Endometrium (tissue), 2 donors: ENCODE data around the gene PLVAP.
A peak's percentile ranks its signal among the peaks of the same experiment; 100 is the strongest.

Experiments used
- FAIRE-seq: peaks from 2 replicates; lab custom pipeline; 2012; peaks lifted over from hg19 to GRCh38; lab: Jason Lieb, UNC
- donor health status: control.
- donor health status: control.

PLVAP gene, protein sequence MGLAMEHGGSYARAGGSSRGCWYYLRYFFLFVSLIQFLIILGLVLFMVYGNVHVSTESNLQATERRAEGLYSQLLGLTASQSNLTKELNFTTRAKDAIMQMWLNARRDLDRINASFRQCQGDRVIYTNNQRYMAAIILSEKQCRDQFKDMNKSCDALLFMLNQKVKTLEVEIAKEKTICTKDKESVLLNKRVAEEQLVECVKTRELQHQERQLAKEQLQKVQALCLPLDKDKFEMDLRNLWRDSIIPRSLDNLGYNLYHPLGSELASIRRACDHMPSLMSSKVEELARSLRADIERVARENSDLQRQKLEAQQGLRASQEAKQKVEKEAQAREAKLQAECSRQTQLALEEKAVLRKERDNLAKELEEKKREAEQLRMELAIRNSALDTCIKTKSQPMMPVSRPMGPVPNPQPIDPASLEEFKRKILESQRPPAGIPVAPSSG

DNA sequence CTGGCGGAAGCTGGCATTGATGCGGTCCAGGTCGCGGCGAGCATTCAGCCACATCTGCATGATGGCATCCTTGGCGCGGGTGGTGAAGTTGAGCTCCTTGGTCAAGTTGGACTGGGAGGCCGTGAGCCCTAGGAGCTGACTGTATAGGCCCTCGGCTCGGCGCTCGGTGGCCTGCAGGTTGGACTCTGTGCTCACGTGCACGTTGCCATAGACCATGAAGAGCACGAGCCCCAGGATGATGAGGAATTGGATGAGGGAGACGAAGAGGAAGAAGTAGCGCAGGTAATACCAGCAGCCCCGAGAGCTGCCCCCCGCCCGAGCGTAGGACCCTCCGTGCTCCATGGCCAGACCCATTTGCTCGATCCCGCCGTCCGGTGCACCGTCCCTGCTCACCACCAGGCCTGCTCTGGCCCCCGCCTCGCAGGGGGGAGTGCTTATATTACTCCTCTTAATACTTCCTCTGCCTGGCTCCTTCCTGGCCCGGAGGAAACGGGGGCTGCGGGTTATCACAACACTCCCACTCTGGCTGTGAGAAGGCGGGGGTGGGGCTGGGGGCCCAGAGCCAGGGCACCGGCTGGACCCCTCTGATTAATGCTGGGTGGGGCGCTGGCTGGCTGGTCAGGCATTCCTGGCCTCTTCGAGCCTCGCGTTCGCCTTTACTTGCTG lies at the start of gene PLVAP:
TSS of gene PLVAP (minus strand) at position 408 of the 666 bp plus-strand sequence. CDS start at position 354, 54 bp downstream.
- no peak for FAIRE-seq

GRCh38 chr19:17424743-17425365 lies 47.7 kb upstream of the PLVAP start:
- no peak for FAIRE-seq

DNA sequence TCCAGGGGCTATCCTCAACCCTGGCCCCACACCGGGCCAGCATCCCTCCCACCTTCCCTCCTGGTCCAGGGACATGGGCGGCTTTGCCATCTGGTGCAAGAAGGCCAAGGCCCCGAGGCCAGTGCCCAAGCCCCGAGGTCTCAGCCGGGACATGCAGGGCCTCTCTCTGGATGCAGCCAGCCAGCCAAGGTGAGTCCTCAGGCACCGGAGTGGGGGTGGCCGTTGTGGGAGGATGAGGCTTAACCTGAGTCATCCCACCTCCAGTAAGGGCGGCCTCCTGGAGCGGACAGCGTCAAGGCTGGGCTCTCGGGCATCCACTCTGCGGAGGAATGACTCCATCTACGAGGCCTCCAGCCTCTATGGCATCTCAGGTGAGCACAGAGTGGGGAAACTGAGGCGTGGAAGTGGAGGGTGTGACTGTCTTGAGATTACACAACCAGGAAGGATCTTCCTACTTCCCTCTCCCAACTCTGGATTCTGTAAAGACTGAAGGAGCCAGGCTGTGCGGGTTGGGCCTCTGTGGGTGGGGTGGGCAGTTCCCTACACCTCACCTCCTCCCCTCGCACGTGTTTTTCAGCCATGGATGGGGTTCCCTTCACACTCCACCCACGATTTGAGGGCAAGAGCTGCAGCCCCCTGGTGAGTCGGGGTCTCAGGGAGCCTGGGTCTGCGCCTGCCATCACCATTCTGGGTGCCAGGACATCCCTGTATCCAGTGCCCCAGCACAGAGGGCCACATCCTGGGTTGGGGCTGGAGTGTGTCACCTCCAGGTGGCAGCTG lies 46.5 kb upstream of the PLVAP start:
- no peak for FAIRE-seq

GRCh38 chr19:17421942-17422341 lies 44.8 kb upstream of the PLVAP start:
- no peak for FAIRE-seq

DNA sequence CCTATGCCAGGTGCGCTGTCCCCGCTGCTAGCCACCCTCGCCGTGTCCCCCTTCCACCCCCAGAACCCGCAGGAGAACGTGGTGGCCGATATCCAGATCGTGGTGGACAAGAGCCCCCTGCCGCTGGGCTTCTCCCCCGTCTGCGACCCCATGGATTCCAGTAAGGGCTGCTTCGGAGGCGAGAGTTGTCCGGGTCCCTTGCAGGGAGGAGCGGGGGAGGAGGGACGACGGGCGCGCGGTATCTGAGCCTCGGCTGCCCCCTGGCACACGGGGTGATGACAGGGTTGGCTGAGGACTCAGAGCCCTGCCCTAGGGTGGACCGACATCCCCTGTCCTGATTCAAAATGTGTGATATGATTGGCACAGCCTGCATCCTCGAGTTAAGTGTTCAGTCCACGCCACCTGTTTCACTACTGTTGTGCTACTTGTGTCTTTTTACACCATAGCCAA lies 43.4 kb upstream of the PLVAP start:
- FAIRE-seq: no peak

DNA sequence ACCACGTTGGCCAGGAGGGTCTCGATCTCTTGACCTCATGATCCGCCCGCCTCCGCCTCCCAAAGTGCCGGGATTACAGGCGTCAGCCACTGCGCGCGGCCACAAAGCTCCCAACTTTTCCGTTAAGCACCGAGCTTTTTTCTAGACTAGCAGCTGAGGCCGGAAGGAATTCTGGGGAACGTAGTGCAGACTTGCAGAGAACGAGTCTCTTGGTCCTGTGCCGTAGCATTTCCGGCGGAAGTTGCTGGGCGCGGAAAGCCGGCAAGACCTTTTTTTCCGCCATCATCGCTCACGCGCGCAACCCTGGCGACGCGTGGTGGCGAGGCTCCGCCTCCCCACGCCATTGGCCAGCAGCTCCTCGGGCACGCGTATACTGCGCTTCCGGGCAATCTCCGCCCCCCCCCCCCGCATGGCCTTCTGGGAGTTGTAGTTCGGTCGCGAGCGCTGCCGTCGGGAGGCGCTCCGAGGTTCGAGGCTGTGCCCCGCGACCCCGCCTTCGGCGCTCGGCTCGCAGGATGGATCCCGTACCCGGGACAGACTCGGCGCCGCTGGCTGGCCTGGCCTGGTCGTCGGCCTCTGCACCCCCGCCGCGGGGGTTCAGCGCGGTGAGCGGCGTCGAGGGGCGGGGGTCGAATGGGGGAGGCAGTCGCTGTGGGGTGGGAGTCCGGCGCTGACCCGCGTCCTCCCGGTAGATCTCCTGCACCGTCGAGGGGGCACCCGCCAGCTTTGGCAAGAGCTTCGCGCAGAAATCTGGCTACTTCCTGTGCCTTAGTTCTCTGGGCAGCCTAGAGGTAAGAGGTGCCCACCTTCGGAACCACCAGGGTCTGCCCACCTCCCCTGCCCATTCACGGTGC lies 42.7 kb upstream of the PLVAP start, which contains the start of gene MVB12A:
TSS of gene MVB12A (plus strand) at position 427 of the 854 bp plus-strand sequence. CDS start at position 516, 89 bp downstream.
- FAIRE-seq: peak; percentile 99

DNA sequence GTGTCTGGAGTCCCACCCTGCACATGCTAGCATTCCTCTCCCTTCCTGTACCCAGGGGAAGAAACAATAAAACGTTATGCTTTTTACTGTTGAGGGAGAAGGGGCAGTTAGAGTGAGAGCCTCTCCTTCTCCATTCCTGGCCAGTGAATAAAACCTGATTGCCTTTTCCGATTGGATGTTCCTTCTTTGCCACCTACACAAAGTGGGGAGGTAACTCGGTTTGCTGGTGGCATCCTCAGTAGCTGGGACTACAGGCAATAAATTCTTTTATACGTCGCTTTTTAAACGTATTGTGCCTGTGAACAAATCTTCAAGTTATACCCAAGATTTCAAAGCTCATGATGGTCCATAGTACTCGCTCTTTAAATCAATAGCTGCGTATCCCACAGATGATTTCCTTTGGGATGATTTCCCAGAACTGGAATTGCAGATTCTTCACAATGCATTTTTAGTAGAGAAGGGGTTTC lies 42.0 kb upstream of the PLVAP start:
- no peak for FAIRE-seq

DNA sequence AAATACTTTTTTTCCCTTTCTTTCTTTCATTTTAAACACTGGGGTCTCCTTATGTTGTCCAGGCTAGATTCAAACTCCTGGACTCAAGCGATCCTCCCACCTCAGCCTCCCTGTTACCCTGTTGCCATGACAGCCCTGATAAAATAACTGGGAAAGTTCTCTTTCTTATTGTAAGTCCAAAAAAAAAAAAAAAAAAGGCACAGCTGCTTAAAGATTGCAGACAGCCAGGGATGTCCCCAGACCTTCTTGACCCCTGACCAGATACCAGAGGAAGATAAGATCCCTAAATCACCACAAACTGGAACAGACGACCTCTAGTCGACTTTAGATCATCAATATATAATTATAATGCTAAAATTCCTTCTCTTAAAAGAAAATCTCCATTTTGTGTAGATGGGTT lies 41.6 kb upstream of the PLVAP start:
- FAIRE-seq: no peak

- FAIRE-seq: no peak
These were observed 38.0 kb upstream of the PLVAP start for GRCh38 chr19:17415121-17415520.

DNA sequence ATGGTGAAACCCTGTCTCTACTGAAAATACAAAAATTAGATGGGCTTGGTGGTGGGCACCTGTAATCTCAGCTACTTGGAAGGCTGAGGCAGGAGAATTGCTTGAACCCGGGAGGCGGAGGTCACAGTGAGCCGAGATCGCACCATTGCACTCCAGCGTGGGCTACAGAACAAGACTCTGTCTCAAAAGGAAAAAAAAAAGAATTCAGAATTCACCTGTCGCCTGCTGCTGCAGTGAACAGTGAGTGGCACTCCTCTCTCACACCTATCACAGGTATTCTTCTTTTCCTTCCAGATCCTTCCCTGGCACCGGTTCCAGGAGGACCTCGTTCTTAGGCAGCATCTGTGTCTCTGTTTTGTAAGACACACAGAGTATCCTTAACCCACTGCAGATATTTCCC lies 37.0 kb upstream of the PLVAP start:
- no peak for FAIRE-seq

DNA sequence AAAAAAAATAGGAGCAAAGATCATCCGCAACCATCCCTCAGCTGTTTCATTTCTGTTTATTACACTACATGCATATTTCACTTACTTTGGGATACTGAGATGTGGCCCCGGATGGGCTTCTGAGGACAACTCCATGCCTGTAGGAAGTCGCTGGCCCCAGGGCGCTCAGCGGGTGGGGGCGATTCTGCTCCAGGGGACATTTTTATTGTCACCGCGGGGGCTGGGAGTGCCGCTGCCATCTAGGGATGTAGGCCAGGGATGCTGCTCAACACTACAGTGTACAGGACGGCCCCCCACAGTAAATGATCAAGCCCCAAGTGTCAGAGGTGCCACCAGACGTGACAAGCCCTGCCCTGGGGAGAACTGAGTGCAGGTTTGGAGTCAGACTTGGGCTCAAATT lies 34.7 kb upstream of the PLVAP start:
- no peak for FAIRE-seq

- no peak for FAIRE-seq
These were observed 32.8 kb upstream of the PLVAP start for GRCh38 chr19:17409990-17410389.

DNA sequence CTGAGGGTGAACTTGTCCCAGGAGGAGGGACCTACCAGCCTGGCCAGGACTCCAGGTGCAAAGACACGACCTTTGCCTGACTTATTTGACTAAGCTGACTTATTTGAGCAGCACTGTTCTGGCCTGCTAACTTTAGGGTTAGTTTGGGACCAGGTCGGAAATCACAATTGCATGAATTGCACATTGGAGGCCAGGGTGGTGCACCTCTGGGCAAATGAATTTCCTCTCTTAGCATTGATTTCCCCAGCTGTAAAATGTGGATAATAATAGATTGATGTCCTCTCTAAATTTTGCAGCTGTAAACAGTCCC lies 29.7 kb upstream of the PLVAP start:
- FAIRE-seq: no peak

GRCh38 chr19:17406046-17406886 lies 29.1 kb upstream of the PLVAP start:
- FAIRE-seq: no peak

DNA sequence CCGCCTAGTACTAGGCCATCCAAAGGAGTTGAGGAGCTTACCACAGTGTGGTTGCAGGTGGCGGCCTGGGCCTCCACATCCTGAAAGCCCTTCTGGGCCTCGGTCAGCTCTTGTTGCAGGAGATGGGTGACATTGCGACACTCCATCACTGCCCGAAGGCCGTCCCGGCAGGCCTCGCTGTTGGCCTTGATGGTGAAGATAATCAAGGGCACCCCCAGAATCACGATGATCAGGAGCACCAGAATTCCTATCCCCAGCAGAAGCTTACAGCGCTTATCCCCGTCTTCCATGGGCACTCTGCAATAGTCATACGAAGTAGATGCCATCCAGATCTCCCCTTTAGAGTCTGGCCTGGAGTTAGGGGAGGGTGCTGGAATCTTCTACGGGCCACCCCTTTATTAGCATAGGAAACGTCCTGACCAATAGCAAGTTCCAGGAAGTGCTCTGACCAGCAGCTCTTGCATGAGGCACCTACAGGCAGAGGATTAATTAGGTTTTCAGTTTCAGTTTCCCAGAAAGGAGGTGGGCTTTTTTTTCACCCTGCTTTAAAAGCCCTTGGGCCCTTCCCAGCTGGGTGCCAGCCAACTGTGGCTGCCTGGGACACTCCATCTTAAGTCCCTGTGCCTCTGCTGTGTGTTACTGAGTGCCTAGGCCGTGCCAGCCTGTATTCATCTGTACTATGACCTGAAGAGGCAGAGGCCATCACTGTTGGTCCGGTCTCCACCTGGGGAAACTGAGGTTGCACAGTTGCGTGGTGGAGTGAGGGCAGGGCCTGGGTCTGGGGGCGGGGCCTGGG lies 28.3 kb upstream of the PLVAP start, which contains the start of gene BST2:
TSS of gene BST2 (minus strand) at position 381 of the 796 bp plus-strand sequence. CDS start at position 326, 55 bp downstream.
- FAIRE-seq: no peak

DNA sequence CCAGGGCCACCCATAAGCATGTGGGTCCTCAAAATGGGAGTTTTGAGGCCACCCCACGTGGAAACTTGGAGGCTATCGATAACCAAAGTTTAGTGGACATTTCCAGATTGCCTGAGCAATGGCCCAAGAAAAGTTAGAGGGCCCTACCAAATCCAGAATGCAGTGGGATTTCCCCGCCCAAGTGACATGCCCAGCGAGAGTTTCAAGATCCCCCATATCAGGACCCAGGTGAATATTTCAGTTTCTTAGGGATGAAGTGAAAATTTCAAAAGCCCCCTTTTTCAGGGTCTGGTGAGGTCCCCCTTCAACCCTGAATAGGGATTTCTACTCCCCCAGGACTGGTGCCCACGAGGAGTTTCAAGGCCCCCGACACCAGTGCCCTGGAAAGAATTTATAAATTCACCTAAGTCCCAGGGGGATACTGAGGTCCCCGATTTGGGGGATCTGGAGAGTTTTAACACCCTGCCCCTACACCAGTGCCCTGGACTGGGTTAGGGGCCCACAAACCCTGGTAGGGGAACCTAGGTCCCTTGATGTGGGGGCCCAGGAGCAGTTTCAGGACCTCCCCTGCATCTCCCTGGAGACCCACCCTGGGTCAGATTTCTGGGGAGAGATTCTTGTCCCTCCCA lies 27.6 kb upstream of the PLVAP start:
- no peak for FAIRE-seq

- no peak for FAIRE-seq
These were observed 26.9 kb upstream of the PLVAP start for GRCh38 chr19:17404015-17404414.

GRCh38 chr19:17402982-17403855 lies 26.1 kb upstream of the PLVAP start:
- no peak for FAIRE-seq
